HG03175 (cell line): Measurements from ENCODE around the gene NODAL.

ENCODE experiments used
- ATAC-seq: cut with Tn5 transposase; IDR thresholded peaks from one replicate; pipeline ENCODE4 v1.9.1; 2021; ENCODE audit warnings: mild to moderate bottlenecking, moderate library complexity; ENCODE audit not compliant: unreplicated experiment

The NODAL gene

DNA sequence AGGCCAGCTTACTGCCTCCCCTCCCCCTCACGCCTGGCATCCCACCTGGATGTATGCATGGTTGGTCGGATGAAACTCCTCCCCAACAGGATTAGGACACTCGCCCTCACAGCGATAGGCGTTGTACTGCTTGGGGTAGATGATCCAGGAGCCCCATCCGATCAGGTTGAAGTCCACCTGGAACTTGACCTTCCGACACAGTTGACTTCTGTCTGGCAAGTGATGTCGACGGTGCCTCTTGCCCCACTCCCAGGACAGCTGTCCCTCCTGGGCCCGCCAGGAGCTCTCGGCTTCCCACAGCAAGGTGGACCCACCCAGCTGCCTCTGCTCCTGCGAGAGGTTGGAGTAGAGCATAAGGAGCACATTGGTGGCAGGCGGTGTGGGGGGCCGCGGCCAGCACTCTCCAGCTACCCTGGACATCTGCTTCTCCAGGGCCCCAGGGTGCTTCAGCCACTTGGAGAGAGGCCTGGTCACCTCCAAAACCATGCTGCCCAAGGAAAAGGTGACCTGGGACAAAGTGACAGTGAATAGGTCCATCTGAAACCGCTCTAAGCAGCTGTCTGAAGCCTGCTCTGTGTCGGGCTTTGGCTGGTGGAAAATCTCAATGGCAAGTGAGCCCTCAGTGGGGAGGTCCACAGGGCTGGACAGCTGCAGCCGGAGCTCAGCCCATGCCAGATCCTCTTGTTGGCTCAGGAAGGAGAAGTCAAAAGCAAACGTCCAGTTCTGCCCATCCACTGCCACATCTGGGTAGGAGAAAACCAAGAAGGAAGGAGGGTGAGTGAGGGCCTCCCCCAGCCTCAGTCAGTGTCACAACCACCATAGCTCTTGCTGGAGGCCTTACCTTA is 6.0 kb downstream of the NODAL start:
- no peak for ATAC-seq

DNA sequence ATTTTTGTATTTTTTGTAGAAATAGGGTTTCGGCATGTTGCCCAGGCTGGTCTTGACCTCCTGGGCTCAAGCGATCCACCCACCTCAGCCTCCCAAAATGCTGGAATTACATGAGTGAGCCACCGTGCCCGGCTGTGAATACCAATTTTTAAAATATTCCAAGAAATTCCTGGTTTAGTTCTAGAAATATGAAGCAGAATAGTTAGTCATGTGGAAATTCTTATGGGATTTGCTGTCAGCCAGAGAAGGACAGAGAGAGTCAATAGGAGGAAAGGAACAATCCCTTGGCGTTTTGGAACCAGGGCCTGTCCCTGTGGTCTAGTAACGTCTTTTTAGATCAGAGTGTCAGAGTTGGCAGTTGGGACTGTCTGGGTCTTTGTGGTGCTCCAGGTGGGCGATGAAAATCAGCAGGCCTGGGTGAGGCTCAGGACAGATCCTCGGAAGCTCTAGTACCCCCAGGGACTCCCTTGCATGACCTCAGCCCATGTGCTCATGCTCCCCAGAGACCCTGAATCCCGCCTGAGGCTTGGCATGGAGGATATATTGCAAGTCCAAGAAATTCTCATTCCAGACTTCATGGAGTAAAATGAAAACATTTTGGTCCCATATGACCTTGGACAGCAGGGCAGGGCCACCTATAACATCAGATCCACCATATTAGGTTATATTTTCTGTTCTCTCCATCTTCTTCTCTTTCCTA is 7.8 kb downstream of the NODAL start:
- ATAC-seq = no peak

DNA sequence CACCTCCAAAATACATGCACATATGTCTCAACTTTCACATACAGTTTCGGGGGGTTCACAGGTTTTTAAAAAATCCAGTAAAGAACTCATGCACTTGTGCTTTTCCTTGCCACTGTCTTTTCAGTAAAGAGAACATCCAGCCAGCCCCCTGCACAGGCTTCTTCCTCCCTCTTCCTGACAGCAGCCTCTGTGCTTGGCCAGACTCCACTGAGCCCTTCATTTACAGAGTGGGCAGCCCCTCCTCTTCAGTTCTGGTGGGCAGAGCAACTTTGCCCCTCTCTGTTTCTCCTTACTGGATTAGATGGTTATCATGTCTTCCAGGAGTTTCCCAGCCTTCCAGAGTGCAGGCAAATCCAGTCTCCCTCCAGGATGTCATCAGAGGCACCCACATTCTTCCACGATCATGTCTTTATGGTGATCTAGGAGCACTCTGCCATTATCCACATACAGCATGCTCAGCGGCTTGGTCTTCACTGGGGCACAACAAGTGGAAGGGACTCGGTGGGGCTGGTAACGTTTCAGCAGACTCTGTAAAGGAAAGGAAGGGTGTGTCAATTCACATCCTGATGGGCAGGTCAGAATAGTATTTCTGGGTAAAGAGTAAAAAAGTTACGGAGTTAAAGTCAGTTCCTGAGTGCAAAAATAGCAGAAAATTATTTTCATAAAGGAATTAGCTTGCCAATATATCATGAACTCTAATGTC is 8.8 kb downstream of the NODAL start:
- ATAC-seq = no peak

DNA sequence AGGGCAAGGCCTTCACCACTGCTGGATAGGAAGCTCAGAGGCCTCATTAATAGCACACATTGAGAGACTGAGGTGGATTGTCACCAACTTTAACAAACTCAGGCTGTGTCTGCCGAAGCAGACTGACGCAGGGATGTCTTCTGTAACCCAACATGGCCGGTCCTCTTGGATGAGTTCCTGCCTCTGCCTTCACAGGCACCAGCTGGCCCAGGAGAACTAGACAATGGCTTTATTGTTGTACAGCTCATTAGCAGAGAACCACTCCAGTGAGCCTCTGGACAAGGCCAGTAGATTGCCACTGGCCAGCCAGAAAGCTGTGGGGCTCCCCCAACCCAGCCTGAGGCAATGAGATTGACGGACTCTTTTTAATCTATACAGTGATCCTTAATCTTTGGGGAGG is 9.4 kb downstream of the NODAL start:
- ATAC-seq = no peak

DNA sequence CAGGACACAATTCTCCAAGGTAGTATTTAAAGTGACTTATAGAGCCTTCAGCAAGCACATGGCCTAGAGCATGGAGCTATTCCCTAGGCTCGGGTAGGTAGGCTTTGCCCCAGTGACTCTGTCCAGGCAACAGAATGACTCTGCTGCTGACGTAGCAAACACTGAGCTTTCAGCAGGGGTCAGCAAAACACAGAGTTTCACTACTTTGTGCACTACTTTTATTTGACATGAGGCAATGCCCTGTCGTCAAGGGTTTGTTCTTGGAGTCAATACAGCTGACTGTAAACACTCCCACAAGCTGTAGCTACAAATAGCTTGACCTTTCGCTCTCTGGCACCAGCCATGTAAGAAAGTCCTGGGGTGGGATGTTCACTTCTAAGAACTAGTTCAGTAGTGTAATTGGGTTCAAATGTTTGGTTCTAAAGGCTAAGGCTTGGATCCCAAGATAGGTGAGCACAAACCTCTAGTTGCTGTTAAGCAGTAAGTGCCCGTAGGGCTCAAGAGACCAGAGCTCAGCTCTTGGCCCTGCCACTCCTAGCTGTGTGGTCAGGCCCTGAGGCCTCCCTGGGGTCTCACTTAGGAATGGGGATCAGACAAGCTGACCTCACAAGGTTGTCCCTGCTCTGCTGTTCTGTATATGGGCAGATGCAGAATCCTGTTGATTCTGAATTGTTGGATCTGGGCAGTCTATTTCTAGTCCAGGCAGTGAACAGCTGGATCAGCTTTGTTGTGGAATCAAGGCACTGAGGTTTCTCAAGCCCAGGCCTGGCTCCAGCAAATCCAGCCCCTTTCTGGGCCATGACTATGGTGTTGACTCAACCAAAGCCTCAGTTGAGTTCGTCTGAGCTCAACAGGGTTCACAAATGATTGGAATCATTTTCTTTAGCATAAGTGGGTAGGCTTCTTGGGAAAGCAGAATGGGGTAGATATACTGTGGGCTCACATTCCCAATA is 10.7 kb downstream of the NODAL start:
- ATAC-seq = no peak

DNA sequence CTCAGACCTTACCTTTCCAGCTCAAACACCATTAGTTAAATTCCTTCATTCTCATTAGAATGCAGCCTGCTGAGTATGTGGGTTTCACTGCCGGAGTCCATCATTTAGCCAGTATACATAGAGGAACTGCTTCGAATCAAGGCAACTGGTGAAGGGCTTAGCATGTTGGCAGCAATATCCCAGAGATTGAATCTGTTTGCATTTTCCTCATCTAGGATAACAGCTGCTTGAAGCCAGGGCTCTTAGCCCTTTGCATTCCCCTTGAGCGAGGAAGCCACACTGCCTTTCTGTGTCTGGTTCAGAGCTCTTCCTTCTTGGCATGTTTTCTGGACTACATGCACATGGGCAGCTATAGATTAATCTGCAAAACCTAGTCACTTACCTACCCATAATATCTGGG is 14.7 kb downstream of the NODAL start:
- ATAC-seq = no peak

DNA sequence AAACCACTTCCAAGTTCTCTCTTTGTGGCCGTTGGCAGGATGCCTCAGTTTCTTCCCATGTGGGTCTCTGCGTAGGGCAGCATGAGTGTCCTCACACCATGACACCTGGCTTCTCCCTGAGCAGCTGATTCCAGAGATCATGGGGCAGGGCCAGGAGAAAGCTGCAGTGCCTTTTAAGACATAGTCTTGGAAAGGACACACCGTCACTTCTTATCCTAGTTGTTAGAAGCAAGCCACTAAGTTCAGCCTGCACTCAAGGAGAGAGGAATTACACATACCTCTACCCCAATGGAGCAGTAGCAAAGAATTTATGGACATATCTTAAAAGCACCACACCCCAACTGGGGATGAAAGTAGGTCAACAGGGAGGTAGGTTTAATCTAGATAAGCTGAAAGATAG is 16.4 kb downstream of the NODAL start:
- ATAC-seq = no peak

DNA sequence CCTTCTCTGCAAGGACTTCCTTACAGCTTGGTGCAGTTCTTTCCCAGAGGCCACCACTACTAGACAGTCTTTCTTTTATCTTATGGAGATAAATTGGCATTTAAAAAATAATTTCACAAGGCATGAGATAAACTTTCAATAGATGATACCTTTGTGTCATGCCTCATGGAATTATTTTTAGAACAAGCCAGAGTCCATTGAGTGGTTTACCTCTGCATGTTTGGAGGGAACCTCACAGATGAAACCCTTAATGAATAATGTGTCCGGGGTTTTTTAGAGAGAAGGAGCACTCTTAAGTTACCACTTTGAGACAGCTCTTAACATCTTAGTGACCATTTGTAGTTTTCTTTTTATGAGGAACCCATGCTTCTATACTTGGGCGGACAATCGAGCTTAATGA is 17.2 kb downstream of the NODAL start:
- ATAC-seq = no peak

DNA sequence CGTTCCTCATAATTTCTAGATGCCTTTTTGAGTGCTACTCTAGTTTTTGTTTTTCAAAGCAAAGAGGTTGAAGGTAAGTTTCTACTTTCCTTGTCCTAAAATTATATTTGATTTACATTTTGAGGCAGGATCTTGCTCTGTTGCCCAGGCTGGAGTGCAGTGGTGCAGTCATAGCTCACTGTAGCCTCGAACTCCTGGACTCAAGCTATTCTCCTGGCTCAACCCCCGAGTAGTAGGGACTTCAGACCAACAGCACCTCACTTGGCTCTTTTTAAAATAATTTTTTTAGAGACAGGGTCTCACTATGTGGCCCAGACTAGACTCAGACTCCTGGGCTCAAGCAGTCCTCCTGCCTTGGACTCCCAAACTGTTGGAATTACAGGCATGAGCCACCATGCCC is 22.8 kb downstream of the NODAL start:
- ATAC-seq = no peak

DNA sequence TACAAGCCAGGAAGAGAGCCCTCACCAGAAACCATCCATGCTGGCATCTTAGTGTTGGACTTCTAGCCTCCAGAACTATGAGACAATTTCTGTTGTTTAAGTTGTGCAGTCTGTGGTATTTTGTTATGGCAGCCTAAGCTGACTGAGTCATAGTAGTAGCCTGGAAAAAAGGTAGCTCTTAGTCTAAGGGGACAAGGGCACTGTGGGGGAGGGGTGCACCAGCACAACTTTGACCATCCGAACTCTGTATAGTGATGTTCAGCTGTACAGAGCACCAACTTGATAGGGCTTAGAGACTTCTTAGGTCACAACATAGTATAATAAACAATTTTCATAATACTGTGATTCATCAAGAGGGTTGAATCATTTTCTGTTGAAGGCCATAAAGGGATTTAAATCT is 23.3 kb downstream of the NODAL start:
- ATAC-seq = no peak

DNA sequence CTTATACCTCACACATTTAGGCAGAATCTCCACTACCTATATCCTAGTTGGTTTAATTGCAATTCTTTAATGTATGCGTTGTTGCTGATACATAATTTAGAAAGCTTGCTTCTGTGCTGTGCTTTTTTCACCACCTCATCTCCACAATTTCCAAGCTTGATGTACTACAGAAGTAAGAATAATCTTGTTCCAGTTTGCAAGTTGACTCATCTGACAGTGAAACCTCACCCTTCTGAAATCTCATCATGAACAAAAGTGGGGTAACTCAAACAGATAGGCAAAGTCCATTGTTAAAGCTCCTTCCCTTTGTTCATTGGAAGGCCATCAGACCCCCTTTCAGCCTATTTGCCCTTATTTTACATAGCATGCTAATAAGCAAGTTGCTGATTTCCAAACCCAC is 23.9 kb downstream of the NODAL start:
- ATAC-seq = no peak

DNA sequence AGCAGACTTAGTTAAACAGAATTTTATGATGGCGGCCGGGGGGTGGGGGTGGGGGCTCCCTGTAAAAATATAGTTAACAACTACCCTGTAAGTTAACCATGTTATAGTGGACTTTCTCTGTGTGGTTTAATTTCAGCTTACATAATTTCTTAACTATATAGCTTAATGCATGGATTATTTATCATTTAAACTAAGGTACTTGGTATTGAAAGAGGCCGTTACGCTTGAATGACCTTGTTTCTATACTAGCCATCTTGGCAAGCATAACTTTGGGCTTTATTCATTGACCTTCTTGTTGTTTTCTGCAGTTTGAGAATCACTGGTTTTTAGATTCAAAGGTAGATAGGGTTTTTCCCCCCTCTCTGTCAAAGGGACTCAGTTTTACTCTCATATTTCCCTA is 29.1 kb downstream of the NODAL start:
- no peak for ATAC-seq

DNA sequence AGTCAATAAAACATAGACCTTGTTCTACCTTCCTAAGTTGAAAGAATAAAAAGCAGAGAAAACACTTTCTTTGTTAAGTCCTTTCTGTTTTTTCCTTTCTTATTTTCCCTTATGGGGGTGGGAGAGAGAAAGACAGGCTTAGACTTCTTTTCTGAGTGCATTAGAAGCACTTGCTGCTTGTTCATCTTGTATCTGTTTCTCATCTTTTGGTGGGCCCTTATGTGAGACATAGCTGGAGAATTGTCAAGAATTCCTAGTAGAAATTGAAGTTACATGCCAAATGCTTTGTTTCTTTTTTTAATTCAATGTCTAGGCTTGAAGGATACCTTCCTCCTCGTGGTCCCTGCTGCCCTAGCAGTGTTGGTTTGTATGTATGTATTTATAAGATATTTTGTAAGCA is 30.9 kb downstream of the NODAL start:
- no peak for ATAC-seq

DNA sequence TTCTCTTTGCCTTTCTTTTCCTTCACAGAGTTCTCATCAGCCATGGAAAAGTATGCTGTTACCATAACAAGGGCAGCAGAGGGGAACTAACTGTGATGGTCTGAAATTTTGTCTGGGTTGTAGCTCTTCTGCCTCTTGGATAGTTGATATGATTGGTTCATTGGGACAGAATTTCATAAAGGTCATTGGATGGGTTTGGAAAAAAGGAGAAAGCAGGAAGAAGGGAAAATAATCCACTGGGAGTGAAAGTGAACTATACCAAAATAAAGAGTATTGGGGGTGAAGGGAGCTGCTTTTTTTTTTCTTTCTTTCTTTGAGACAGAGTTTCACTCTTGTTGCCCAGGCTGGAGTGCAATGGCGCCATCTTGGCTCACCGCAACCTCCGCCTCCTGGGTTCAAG is 31.7 kb downstream of the NODAL start:
- no peak for ATAC-seq

DNA sequence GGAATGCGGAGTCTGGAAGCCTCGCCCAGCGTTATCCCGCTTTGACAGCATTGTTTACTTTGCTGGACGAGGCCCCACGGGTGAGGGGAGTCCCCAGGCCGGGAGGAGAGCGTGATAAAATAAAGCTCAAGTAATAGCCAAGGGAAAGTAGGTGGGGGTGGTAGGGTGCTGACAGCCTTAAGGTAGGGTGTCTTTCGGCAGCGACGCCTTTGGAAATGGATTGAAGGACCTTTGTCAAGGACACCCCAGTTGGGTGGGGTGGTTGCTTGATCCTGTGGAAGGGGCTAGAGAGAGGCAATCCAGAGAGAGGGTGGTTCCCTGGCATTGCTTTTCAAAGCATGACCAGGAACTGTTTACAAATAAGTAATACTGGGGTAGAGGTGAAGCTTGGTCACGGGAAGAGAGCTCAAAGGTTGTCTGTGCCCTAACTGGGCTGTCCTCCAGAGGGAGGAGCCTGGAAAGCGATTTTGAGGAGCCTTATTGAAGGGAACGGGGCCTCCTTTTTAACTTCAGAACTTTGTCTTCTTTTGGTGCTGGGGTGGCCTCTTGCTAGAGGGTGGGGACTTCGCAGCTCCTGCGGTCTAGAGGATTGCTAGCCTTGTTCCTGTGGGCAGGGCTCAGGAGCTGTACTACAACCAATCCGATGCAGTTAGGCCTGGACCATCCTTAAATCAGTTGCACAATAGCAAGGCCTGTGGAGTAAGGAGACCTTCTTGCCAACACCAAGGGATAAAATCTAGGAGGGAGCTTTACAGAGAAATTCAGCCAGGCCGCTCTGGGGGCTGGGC is 36.2 kb downstream of the NODAL start:
- no peak for ATAC-seq

DNA sequence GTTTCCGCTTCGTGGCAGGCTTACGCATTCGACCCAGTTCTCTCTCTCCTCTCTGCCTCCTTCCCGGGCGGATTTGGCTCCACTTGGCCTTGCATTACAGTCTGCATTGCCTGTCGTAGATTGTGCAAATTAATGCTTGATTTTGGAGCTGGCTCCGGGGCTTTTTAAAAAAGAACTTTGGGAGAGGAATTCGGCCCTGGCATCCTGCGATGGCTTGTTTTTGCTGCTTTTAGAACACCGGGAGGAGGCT is 36.8 kb downstream of the NODAL start:
- no peak for ATAC-seq

DNA sequence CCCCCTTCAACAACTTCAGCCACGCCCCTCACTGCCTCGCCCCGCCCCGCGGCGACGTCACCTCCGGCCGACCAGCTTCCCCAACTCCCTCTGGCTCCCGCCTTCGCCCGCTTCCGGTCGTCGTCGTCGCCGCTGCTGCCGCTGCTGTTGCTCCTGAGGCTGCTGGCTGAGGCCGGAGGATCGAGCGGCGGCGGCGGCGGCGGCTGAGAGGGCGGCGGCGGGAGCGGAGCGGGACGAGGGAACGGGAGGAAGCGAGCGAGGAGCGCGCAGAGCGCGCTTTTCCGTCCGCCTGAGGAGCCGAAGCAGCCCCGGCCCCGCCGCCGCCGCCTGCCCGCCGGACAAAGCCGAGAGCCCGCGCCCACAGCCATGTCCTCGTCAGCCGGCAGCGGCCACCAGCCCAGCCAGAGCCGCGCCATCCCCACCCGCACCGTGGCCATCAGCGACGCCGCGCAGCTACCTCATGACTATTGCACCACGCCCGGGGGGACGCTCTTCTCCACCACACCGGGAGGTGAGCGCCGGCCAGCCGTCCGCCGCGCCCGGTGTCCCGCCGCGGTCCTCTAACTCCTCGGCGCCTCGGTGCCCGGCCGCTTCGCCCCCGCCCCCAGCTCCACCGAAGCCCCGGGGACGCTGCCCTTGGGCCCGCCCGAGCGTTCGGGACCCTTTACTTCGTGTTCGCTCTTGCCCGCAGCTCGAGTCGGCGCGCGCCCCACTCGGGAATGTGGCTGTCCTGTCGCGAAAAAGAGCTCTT is 37.3 kb downstream of the NODAL start, which contains the start of gene EIF4EBP2:
EIF4EBP2 (plus strand) TSS at position 110 of the 751 bp plus-strand sequence; CDS start at position 367, 257 bp downstream.
- ATAC-seq = peak; percentile 80

DNA sequence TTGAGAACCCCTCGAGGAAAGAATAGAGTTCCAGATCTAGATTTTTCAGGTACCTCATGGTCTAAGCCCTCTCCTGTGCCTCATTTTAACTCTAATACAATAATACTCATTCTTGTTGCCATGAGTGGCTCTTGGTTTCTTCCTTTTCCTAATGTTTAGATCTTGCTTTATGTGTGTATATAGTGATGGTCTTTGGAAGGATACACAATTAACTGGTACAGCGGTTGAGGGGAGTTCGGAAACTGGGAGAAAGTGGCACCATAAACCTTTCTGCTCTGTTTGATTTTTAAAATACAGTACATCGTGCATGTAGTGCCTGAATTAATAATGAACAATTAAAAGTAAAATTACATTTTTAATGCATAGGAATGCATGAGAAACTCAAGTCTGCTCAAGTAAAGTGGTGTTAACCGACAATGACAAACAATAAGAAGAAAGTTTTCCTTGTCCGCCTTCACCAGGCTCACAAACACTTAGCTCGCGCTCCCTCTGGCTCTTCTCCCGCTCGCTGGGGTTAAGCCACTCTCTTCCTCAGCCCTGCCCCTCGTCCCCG is 37.9 kb downstream of the NODAL start:
- ATAC-seq = peak; percentile 2

DNA sequence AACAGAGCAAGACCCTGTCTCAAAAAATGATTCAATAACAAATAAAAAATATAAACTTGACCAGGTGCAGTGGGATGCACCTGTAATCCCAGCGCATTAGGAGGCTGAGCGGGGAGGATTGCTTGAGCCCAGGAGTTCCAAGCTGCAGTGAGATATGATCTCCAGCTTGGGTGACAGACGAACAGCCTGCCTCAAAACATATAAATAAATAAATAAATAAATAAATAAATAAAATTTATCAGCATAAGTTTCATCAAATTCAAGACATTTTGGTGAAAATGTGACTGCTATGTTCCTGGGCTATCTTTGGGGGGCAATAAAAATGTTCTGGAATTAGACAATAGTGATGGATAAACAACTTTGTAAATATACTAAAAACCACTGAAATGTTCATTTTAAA is 42.3 kb downstream of the NODAL start:
- no peak for ATAC-seq
